ENCODE measurements around the gene ZNF454.

Gene ZNF454

DNA sequence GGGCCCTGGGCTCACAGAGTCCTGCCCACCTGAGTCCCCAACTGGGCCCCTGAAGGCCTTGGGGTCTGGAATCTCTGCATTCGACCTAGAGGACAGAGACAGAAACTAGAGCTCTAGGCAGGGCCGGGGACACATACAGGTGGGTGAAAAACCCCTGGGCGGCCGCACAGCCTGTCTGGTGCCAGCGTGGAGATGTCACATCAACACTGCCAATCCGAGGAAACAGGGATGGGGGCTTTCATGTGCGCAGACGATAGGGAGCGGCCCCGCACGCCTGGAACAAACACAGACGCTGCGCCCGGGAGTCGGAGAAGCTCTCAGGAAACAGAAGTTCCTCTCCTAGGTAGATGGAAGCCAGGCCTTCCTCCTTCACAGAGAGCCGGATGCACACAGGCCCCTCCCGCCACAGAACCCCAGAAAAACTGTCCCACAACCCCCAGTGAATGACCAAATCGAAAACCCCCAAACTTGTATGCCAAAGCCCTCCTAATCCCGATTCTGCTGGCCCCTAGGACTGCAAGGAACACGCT, 52.3 kb downstream of the ZNF454 start:
- DNase-seq (ENCODE audit: low read depth in 1 of 2, low spot score in 1 of 2): no peak

DNA sequence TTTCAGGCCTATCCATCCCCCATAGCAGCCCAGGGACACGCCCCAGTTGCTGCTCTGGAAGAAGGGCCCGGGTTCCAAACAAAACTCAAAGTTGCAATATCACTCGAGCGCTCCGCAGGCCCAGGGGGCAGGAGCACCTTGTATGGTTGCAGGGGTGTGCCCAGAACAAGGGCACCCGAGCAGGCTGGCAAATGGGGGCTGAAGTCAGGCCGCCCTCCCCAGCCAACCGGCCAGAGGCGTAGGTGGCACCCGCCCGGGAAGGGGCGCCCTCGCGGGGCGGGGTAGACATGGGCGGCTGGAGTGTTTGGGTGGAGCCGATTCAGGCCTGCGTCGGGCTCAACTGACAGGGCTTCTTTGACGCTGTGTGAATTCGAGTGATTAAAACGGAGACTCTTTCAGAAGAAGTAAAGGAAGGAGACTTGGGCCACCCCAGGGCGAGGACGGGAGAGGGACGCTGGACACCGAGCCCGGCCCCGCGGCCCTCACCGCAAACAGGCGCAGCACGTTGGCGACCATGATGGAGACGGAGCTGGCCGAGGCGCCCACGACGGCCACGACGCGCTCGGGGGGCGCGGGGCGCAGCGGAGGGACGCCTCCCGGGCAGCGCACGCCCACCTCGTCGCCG, 53.1 kb downstream of the ZNF454 start:
- no peak for DNase-seq (ENCODE audit: low read depth in 1 of 2, low spot score in 1 of 2)

DNA sequence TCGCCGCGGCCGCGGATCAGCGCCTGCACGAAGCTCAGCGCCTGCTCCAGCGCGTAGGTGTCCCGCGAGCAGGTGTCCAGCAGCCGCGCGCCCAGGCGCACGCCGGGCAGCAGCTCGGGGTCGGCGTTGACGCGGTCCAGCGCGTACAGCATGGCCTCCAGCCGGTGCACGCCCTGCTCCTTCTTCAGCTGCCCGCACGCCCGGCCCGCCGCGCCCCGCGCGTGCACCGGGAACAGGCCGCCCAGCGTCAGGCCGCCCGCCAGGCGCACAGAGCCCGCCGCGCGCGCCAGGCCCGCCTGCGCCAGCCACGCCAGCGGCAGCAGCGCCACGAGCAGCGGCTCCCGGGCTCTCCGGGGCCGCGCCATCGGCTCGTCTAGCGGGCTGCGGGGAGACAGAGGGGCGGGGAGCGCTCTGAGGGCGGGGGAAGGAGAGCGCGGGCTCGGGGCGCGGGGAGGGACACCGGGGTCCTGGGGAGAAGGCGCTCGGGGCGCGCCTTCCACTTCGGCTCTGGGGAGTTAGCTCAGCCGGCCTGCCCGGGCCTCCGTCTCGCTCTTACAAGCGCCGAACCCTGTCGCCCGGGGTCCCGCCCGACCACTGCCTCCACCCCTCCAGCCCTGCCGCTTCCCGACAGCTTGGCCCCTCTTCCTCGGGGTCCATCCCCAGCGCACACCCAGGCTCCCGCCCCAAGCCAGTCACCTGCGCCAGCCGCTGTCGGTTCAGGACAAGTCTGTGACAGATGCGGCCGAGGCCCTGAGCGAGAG, 53.8 kb downstream of the ZNF454 start, which contains the start of gene GRM6:
GRM6 (minus strand) TSS at position 741 of the 761 bp plus-strand sequence; CDS start at position 365, 376 bp downstream.
- no peak for DNase-seq (ENCODE audit: low read depth in 1 of 2, low spot score in 1 of 2)

DNA sequence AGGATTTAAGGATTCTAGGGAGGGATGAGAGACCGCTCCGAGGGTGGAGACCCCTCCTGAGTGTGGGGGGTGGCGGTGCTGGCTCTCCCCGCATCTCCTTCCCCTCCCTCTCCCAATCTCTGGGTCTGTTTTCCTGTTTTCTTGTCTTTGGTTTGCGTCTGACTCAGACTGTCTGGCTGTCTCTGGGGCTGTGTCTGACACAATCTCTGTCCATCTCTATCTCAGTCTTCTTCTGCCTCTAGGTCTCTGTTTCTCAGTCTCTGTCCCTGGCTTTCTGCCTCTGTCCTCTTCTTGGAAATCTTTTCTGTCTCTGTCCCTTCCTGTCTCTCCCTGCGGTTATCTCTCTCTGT, 54.3 kb downstream of the ZNF454 start:
- no peak for DNase-seq (ENCODE audit: low read depth in 1 of 2, low spot score in 1 of 2)

DNA sequence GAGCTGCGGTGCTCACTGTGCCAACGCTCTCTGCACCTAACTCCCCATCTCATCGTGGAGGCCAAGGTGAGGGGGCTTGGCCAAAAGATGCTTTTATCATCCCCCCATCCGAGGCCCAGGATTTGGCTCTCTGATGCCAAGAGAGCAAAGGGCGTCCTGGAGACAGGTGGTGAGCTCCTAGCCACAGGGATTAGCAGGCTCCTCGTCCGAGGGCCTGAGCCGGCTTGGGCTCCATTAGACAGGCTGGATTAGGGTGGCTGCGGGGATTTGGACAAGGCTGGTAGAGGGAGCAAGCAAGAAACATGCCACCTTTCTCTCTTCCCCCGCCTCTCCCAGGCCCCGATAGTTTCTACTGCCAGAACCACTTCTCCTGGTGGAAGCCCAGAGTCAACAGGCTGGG, 55.2 kb downstream of the ZNF454 start:
- DNase-seq (ENCODE audit: low read depth in 1 of 2, low spot score in 1 of 2): no peak

DNA sequence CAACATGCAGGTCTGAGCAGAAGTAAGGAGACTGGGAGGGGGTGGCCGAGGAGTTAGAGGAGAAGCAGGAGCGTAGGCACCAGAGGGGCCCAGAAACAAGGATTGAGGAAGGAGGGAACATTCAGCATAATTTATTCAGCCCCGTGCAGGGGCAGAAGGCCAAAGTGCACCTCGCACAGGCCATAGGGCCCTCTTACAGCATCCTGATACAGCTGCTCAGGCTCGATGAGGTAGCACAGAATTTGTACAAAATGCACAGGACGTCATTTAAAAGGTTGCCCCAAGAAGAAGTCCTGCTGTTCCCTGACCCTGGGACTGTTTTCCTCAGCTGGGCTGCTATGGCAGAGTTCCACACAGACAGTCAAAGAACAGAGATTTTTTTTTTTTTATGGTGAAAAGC, 56.2 kb downstream of the ZNF454 start:
- no peak for DNase-seq (ENCODE audit: low read depth in 1 of 2, low spot score in 1 of 2)

DNA sequence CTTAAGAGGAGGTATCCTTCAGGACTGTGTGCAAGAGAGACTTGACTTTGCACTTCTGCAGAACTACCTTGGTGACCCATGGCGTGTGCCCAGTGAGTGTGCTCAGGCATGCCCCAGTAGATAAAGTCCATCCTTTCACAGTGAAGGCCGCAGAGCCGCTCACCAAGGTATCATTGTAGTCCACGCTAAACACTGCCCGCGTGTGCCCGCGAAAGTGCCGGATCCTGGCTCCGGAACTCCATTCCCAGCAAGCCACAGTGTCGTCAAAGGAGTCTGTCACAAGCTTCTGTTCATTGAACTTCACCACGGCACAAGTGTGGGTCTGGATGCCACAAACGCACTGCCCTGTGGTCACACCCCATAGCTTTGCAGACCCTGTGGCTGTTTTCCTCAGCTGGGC, 57.4 kb downstream of the ZNF454 start:
- no peak for DNase-seq (ENCODE audit: low read depth in 1 of 2, low spot score in 1 of 2)

DNA sequence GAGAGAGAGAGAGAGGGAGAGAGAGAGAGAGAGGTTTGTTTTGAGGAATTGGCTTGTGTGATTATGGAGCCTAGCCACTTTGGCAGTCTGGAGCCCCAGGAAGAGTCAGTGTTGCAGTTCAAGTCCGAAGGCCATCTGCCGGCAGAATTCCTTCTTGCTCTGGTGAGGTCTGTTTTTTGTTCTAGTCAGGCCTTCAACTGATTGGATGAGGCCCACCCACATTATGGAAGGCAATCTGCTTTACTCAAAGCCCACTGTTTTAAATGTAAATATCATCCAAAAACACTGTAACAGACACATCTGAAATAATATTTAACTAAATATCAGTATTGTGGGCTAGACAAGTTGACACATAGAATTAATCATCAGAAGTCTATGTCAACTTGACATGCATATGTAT, 65.6 kb downstream of the ZNF454 start:
- no peak for DNase-seq (ENCODE audit: low read depth in 1 of 2, low spot score in 1 of 2)

DNA sequence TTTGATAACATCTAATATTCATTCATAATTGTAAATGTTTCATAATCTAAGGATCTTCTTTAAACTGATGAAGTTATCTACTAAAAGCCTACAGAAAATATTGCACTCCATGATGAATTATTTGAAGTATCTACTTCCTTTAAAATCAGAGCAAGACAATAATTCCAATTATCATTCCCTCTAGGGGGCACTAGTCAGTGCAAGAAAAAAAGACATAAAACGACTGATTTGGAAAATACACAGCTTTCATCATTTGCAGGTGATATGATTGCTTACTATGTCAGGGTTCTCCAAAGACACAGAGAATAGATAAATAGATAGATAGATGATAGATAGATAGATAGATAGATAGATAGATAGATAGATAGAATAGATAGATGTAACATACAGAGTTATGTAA, 67.7 kb downstream of the ZNF454 start:
- no peak for DNase-seq (ENCODE audit: low read depth in 1 of 2, low spot score in 1 of 2)

Data from activated CD4-positive, alpha-beta T cell treated with anti-CD3 and anti-CD28 coated beads, Interleukin-2, amount 50 U/mL, for 24 hours (primary cell).